HAP-1 (cell line): ENCODE data around the gene S100P.
"Not testable (repeated sequence)": the region's sequence is repeated elsewhere in the genome, so short reads cannot be mapped to it uniquely, and the experiment has no call there.

Source experiments
- DNase-seq, 2 experiments: peaks; one replicate each; pipeline ENCODE4 v3.0.0-alpha.2; 2016 to 2020; ENCODE audit warnings: low spot score in 2 of 2
- H3K27me3 ChIP-seq: fragments of 250-450 bp; sonication (Bioruptor Pico); 2 replicates; pipeline ENCODE4 v1.5.1; 2020; ENCODE audit warnings: low read depth, mild to moderate bottlenecking, moderate library complexity
- H3K36me3 ChIP-seq: fragments of 250-450 bp; sonication (Bioruptor Pico); replicated peaks from 2 replicates; pipeline ENCODE4 v1.5.1; 2020; ENCODE audit warnings: mild to moderate bottlenecking
- H3K4me1 ChIP-seq: fragments of 250-450 bp; sonication (Bioruptor Pico); 2 replicates; pipeline ENCODE4 v1.5.1; 2020; ENCODE audit warnings: mild to moderate bottlenecking
- H3K4me3 ChIP-seq: fragments of 250-450 bp; sonication (Bioruptor Pico); 2 replicates; pipeline ENCODE4 v1.5.1; 2020; ENCODE audit warnings: mild to moderate bottlenecking, moderate library complexity
- H3K9me3 ChIP-seq: fragments of 250-450 bp; sonication (Bioruptor Pico); 2 replicates; pipeline ENCODE4 v1.5.1; 2020; ENCODE audit warnings: mild to moderate bottlenecking, moderate library complexity
- in situ Hi-C: fragments of 300-500 bp; cut with MboI; formaldehyde crosslinking; loops from 3 replicates; pipeline ENCODE4 v1.14.3; 2020; ENCODE audit warnings: low sequenced_read_pairs, inconsistent platforms, mixed read lengths

S100P gene

GRCh38 chr4:6693231-6694176 lies at the start of gene S100P:
Gene S100P (plus strand): TSS chr4:6693878. CDS start chr4:6693933, 55 bp downstream.
- no peak within 1 kb of the TSS for H3K4me3 ChIP-seq
- H3K4me1 ChIP-seq: no peaks in the 10 kb centered on the region
- DNase-seq: no peak
- no peaks in the 10 kb centered on the region for H3K9me3 ChIP-seq
- no peaks in the 10 kb centered on the region for H3K36me3 ChIP-seq
- in situ Hi-C loops: no loop called here
- H3K27me3 ChIP-seq: no peaks in the 10 kb centered on the region

- Histone ChIP-seq H3K4me1 (peaks cover 10% of the 10 kb centered on the region), H3K9me3 (no peaks in the 10 kb centered on the region), H3K36me3 (peaks cover 19% of the 10 kb centered on the region), H3K4me3 (no peak overlapping the region), H3K27me3 (no peaks in the 10 kb centered on the region)
- DNase-seq: no peak
- in situ Hi-C loops: no loop called here
Observed at GRCh38 chr4:6644792-6645530, 48.7 kb upstream of the S100P start.

GRCh38 chr4:6647169-6647568 lies 46.5 kb upstream of the S100P start:
- Histone ChIP-seq H3K27me3 (no peaks in the 10 kb centered on the region), H3K9me3 (no peaks in the 10 kb centered on the region), H3K36me3 (peaks cover 15% of the 10 kb centered on the region), H3K4me1 (peaks cover 5% of the 10 kb centered on the region), H3K4me3 (no peak overlapping the region)
- in situ Hi-C loops: no loop called here
- no peak for DNase-seq

- Histone ChIP-seq H3K36me3 (peaks cover 10% of the 10 kb centered on the region), H3K4me1 (no peaks in the 10 kb centered on the region; the same call in none of the 2 replicates), H3K4me3 (no peak overlapping the region), H3K27me3 (no peaks in the 10 kb centered on the region), H3K9me3 (no peaks in the 10 kb centered on the region)
- DNase-seq: no peak
- in situ Hi-C loops: no loop called here
Observed at GRCh38 chr4:6647582-6648230, 46.0 kb upstream of the S100P start.

GRCh38 chr4:6649216-6649615 lies 44.5 kb upstream of the S100P start:
- peaks cover 4% of the 10 kb centered on the region; the same call in 1 of the 2 replicates for H3K9me3 ChIP-seq
- in situ Hi-C loops: no loop called here
- no peak overlapping the region for H3K4me3 ChIP-seq
- no peaks in the 10 kb centered on the region for H3K36me3 ChIP-seq
- H3K4me1 ChIP-seq: no peaks in the 10 kb centered on the region
- H3K27me3 ChIP-seq: no peaks in the 10 kb centered on the region
- no peak for DNase-seq

GRCh38 chr4:6654211-6654610 lies 39.5 kb upstream of the S100P start:
- H3K4me3 ChIP-seq, H3K27me3 ChIP-seq, H3K9me3 ChIP-seq, H3K36me3 ChIP-seq, H3K4me1 ChIP-seq, DNase-seq, in situ Hi-C loops: not testable (repeated sequence)

GRCh38 chr4:6655291-6655690 lies 38.4 kb upstream of the S100P start:
- H3K9me3 ChIP-seq, H3K4me3 ChIP-seq, in situ Hi-C loops: not testable (repeated sequence)

GRCh38 chr4:6655924-6656323 lies 37.8 kb upstream of the S100P start:
- Histone ChIP-seq H3K36me3 (no peaks in the 10 kb centered on the region), H3K27me3 (no peaks in the 10 kb centered on the region; the same call in 1 of the 2 replicates), H3K4me1 (no peaks in the 10 kb centered on the region), H3K9me3 (peaks cover 5% of the 10 kb centered on the region; the same call in 1 of the 2 replicates), H3K4me3 (no peak overlapping the region)
- DNase-seq: no peak
- in situ Hi-C loops: no loop called here

More at GRCh38 chr4:6655291-6655690, 38.4 kb upstream of the S100P start:
- not testable (repeated sequence) for H3K4me1 ChIP-seq, H3K27me3 ChIP-seq, H3K36me3 ChIP-seq, DNase-seq

- Histone ChIP-seq H3K27me3 (no peaks in the 10 kb centered on the region; the same call in 1 of the 2 replicates), H3K4me3 (no peak overlapping the region), H3K36me3 (no peaks in the 10 kb centered on the region), H3K9me3 (peaks cover 5% of the 10 kb centered on the region; the same call in 1 of the 2 replicates), H3K4me1 (no peaks in the 10 kb centered on the region)
- DNase-seq: no peak
- in situ Hi-C loops: no loop called here
Observed at GRCh38 chr4:6657242-6658208, 36.2 kb upstream of the S100P start.

GRCh38 chr4:6658209-6658595 lies 35.5 kb upstream of the S100P start:
- Histone ChIP-seq H3K4me3 (no peak overlapping the region), H3K36me3 (no peaks in the 10 kb centered on the region), H3K27me3 (no peaks in the 10 kb centered on the region; the same call in 1 of the 2 replicates), H3K4me1 (no peaks in the 10 kb centered on the region), H3K9me3 (peaks cover 5% of the 10 kb centered on the region; the same call in 1 of the 2 replicates)
- DNase-seq: no peak
- in situ Hi-C loops: no loop called here

- in situ Hi-C loops: no loop called here
- H3K36me3 ChIP-seq: no peaks in the 10 kb centered on the region
- no peaks in the 10 kb centered on the region for H3K4me1 ChIP-seq
- peaks cover 5% of the 10 kb centered on the region; the same call in 1 of the 2 replicates for H3K9me3 ChIP-seq
- H3K4me3 ChIP-seq: no peak overlapping the region
- no peaks in the 10 kb centered on the region; the same call in 1 of the 2 replicates for H3K27me3 ChIP-seq
- no peak for DNase-seq
Observed at GRCh38 chr4:6658597-6659075, 35.0 kb upstream of the S100P start.

GRCh38 chr4:6659897-6660296 lies 33.8 kb upstream of the S100P start:
- in situ Hi-C loops: no loop called here
- H3K9me3 ChIP-seq: no peaks in the 10 kb centered on the region
- H3K4me3 ChIP-seq: no peak overlapping the region
- no peaks in the 10 kb centered on the region for H3K36me3 ChIP-seq
- H3K27me3 ChIP-seq: no peaks in the 10 kb centered on the region; the same call in 1 of the 2 replicates
- no peaks in the 10 kb centered on the region for H3K4me1 ChIP-seq
- no peak for DNase-seq
